Stimulated activated CD4-positive, alpha-beta T cell treated with anti-CD3 and anti-CD28 coated beads, Interleukin-2, amount 100 ng/mL, for 48 hours (primary cell): ENCODE measurements around the gene CD151.

Experiments
- DNase-seq, 2 donors: peaks; one replicate each; pipeline ENCODE4 v3.0.0-alpha.2; 2020

CD151 gene

DNA sequence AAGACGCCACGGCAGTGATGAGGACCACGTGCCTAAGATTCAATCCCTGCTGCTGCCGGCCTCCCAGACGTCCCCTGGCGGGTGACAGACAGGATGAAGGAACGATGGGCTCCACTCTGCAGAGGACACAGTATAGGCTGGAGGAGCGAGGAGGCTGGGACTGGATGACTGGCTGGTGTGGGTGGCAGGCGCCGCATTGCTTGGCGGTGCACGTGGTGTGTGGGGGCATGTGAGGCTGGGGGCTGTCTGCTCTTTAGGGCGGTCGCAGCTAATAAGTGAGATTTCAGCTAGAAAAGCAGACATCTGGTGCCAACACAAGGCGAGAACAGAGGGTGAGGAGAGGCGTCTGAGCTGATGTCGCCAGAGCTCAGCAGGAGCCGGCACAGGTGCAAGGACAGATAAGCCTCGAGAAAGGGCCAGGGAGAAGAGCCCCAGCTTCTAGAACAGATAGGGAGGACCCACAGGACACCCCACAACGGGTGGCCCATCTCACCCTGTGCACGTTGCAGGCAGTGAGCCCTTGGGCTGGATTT is 43.1 kb downstream of the CD151 start:
- DNase-seq = no peak

GRCh38 chr11:876545-876944 is 43.8 kb downstream of the CD151 start:
- no peak for DNase-seq

GRCh38 chr11:877565-877964 is 44.8 kb downstream of the CD151 start:
- DNase-seq = peak in 1 of 2 donors; percentile 16

GRCh38 chr11:880447-880846 is 47.7 kb downstream of the CD151 start:
- no peak for DNase-seq

DNA sequence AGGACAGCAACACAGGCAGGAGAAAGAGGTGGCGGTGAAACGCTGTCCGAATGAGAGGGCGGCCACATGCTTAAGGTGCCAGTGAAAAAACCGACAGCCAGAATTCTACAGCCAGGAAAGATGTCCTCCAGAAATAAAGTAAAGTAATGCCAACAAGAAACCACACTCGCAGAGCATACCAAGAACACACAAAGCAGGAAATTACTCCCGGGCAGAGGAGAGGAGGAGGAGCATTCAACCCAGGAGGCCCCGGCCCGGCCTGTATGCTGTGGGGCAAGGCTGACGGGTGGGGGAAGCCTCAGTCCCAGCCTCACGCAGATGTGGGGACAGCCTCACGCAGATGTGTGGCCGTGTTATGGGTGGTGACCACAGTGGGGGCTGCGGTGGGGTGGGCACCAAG is 49.8 kb downstream of the CD151 start:
- DNase-seq = no peak

DNA sequence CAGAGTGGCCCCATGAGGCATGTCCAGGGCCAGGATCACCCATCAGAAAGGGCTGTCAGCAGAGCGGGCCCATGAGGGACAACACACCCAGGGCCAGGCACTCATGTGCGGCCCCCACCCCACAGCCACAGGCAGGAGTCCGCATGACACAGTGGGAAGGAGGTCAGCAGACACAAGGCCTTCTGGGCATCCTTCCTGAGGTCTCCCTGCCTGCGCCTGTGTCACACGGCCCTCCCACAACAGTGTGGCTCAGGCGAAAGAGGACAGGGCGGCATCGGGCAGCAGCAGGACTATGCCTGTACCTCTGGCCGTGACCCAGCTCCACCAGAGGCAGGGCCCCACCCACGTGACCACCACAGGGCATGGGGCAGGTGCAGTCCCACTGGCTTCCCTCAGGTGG is 50.8 kb downstream of the CD151 start:
- no peak for DNase-seq

DNA sequence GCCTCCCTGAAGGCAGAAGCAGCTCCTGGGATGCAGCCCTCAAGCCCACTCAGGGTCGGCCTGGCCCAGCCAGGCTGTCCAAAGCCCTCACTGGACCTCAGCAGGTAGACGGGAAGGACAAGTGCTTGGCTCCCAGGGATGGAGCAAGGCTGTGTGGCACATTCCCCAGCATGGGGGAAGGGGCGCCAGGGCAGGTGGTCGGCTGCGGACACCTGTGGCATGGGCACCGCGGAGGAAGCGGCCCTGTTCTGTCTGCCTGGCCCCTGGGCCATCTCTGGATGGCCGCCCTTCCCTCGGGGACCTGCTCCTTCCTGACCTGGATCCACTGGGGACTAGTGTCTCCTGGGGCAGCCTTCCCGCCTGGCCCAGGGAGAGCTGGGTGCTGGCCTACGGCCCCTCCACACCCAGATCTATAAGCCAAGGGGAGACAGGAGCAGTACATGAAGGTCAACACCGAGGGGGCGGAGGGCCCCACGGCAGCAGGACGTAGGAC is 51.9 kb downstream of the CD151 start:
- no peak for DNase-seq

DNA sequence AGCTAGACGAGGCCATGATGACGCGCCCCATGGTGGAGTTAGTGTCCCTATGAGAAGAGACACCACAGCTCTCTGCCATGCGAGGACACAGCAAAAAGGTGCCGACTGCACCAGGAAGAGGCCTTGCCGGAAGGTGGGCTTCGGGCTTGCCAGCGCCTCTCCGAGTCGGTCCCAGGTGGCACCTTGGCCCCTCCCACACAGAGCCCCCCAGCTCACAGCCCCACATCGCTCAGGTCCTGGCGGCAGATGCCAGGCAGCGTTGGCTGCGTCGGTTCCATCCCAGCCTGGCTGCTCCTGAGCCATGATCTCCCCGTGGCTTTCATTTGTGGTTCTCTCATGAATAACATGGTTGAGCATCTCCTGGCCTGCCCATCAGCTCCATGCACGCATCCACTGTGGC is 53.8 kb downstream of the CD151 start:
- DNase-seq = no peak

DNA sequence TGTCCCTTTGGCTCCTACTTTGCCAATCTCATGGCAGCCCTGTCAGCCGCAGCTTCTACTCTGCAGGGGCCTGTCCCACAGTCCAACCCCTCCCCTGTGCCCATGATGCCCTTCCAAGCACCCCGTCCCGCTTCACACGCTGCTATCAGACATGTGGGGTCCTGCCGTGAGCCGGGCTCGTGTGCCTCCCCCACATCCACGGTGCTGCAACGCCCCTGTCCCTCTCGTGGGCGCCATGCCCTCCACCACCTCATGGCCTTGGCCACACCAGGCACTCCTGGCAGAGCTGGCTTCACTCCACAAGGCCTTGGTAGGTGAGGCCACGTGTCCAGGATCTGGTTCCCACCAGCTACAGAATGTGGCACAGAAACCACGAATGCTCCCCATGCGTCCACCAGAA is 54.8 kb downstream of the CD151 start:
- no peak for DNase-seq
